Measurements from ENCODE around the gene ATP10D.
A peak's percentile ranks its signal among the peaks of the same experiment; 100 is the strongest.
"Not testable (repeated sequence)": the region's sequence is repeated elsewhere in the genome, so short reads cannot be mapped to it uniquely, and the experiment has no call there.

Gene ATP10D

GRCh38 chr4:47486231-47486673, 1.2 kb downstream of the ATP10D start:
- Histone ChIP-seq H3K36me3 (ENCODE audit: control insufficient read depth in 1 of 2, insufficient read depth in 2 of 2, low read length in 2 of 2) (peaks cover 0 to 2% of the 10 kb centered on the region in 2 experiments), H3K9ac (ENCODE audit: low read length) (no peak overlapping the region), H4K91ac (ENCODE audit: low read depth, low read length) (no peak overlapping the region), H4K12ac (ENCODE audit: low read depth, low read length) (no peak overlapping the region), H3K79me2 (ENCODE audit: control insufficient read depth, insufficient read depth, low read length, poor library complexity) (peaks cover 8% of the 10 kb centered on the region), H3K27ac (ENCODE audit: low read depth, low read length) (peak overlapping the region; percentile 72), H3K4me3 (ENCODE audit: low read depth, low read length) (no peak overlapping the region), H2BK12ac (ENCODE audit: low read length) (no peak overlapping the region), H3K27me3 (ENCODE audit: insufficient read depth, low read length) (no peaks in the 10 kb centered on the region), H3K18ac (ENCODE audit: low read length) (no peak overlapping the region), H3K9me3 (ENCODE audit: insufficient read depth, low read depth, low read length) (no peaks in the 10 kb centered on the region), H3K4ac (ENCODE audit: low read depth, low read length) (peak overlapping the region; percentile 69), H2AFZ (ENCODE audit: insufficient read depth, low read length, poor library complexity) (no peak overlapping the region), H2AK5ac (ENCODE audit: low read length) (no peak overlapping the region), H3K4me2 (ENCODE audit: low read length) (peak overlapping the region; percentile 61), H3K79me1 (ENCODE audit: low read length) (peaks cover 8% of the 10 kb centered on the region), H3K4me1 (ENCODE audit: control insufficient read depth in 1 of 2, insufficient read depth in 2 of 2, low read length in 2 of 2) (peaks cover 2 to 4% of the 10 kb centered on the region in 2 experiments), H3K23ac (ENCODE audit: low read length) (no peak overlapping the region), H2BK120ac (ENCODE audit: insufficient read depth, low read length, poor library complexity) (no peak overlapping the region), H2BK5ac (ENCODE audit: low read depth, low read length, poor library complexity) (peak overlapping the region; percentile 56), H4K8ac (ENCODE audit: low read depth, low read length) (no peak overlapping the region), H3K14ac (ENCODE audit: low read length) (no peak overlapping the region)
- no CpG with 5 or more reads among the region's 5 CpGs for WGBS (ENCODE audit: extremely low coverage, insufficient coverage, insufficient read length)
- peak in 1 of 2 donors; percentile 39 for DNase-seq

- not testable (repeated sequence) for H3K79me1 ChIP-seq (ENCODE audit: low read length); H2BK12ac ChIP-seq (ENCODE audit: low read length); H3K27me3 ChIP-seq (ENCODE audit: insufficient read depth, low read length); H3K4ac ChIP-seq (ENCODE audit: low read depth, low read length); H2AFZ ChIP-seq (ENCODE audit: insufficient read depth, low read length, poor library complexity); H3K79me2 ChIP-seq (ENCODE audit: control insufficient read depth, insufficient read depth, low read length, poor library complexity); H4K12ac ChIP-seq (ENCODE audit: low read depth, low read length); H3K18ac ChIP-seq (ENCODE audit: low read length); H4K91ac ChIP-seq (ENCODE audit: low read depth, low read length); H3K27ac ChIP-seq (ENCODE audit: low read depth, low read length); H3K14ac ChIP-seq (ENCODE audit: low read length); H3K36me3 ChIP-seq (ENCODE audit: control insufficient read depth in 1 of 2, insufficient read depth in 2 of 2, low read length in 2 of 2); H3K4me1 ChIP-seq (ENCODE audit: control insufficient read depth in 1 of 2, insufficient read depth in 2 of 2, low read length in 2 of 2); H3K9ac ChIP-seq (ENCODE audit: low read length); H3K23ac ChIP-seq (ENCODE audit: low read length); H2AK5ac ChIP-seq (ENCODE audit: low read length); H3K9me3 ChIP-seq (ENCODE audit: insufficient read depth, low read depth, low read length); H3K4me2 ChIP-seq (ENCODE audit: low read length); H4K8ac ChIP-seq (ENCODE audit: low read depth, low read length); H2BK120ac ChIP-seq (ENCODE audit: insufficient read depth, low read length, poor library complexity); H2BK5ac ChIP-seq (ENCODE audit: low read depth, low read length, poor library complexity); H3K4me3 ChIP-seq (ENCODE audit: low read depth, low read length)
- peak in 1 of 2 donors; percentile 27 for DNase-seq
- WGBS (ENCODE audit: extremely low coverage, insufficient coverage, insufficient read length) = no CpG with 5 or more reads among the region's 9 CpGs
These were observed 1.7 kb downstream of the ATP10D start for GRCh38 chr4:47486727-47487126.

- Histone ChIP-seq H2BK12ac (ENCODE audit: low read length) (no peak overlapping the region), H4K8ac (ENCODE audit: low read depth, low read length) (no peak overlapping the region), H3K14ac (ENCODE audit: low read length) (no peak overlapping the region), H2BK5ac (ENCODE audit: low read depth, low read length, poor library complexity) (no peak overlapping the region), H4K91ac (ENCODE audit: low read depth, low read length) (no peak overlapping the region), H3K36me3 (ENCODE audit: control insufficient read depth in 1 of 2, insufficient read depth in 2 of 2, low read length in 2 of 2) (peaks cover 2% of the 10 kb centered on the region in 2 experiments), H3K27ac (ENCODE audit: low read depth, low read length) (no peak overlapping the region), H3K18ac (ENCODE audit: low read length) (no peak overlapping the region), H3K27me3 (ENCODE audit: insufficient read depth, low read length) (no peaks in the 10 kb centered on the region), H2AFZ (ENCODE audit: insufficient read depth, low read length, poor library complexity) (no peak overlapping the region), H3K4ac (ENCODE audit: low read depth, low read length) (peak overlapping the region; percentile 89), H2AK5ac (ENCODE audit: low read length) (no peak overlapping the region), H3K9me3 (ENCODE audit: insufficient read depth, low read depth, low read length) (no peaks in the 10 kb centered on the region), H3K4me3 (ENCODE audit: low read depth, low read length) (no peak overlapping the region), H3K4me1 (ENCODE audit: control insufficient read depth in 1 of 2, insufficient read depth in 2 of 2, low read length in 2 of 2) (peaks cover 2 to 5% of the 10 kb centered on the region in 2 experiments), H3K79me1 (ENCODE audit: low read length) (peaks cover 8% of the 10 kb centered on the region), H3K79me2 (ENCODE audit: control insufficient read depth, insufficient read depth, low read length, poor library complexity) (peaks cover 10% of the 10 kb centered on the region), H4K12ac (ENCODE audit: low read depth, low read length) (no peak overlapping the region), H2BK120ac (ENCODE audit: insufficient read depth, low read length, poor library complexity) (no peak overlapping the region), H3K23ac (ENCODE audit: low read length) (no peak overlapping the region), H3K9ac (ENCODE audit: low read length) (no peak overlapping the region), H3K4me2 (ENCODE audit: low read length) (no peak overlapping the region)
- WGBS (ENCODE audit: extremely low coverage, insufficient coverage, insufficient read length) = no CpG with 5 or more reads among the region's 3 CpGs
- DNase-seq = no peak
These were observed 3.6 kb downstream of the ATP10D start for GRCh38 chr4:47488706-47489105.

- Histone ChIP-seq H4K91ac (ENCODE audit: low read depth, low read length) (no peak overlapping the region), H3K79me1 (ENCODE audit: low read length) (peaks cover 3% of the 10 kb centered on the region), H2AK5ac (ENCODE audit: low read length) (no peak overlapping the region), H2AFZ (ENCODE audit: insufficient read depth, low read length, poor library complexity) (no peak overlapping the region), H2BK120ac (ENCODE audit: insufficient read depth, low read length, poor library complexity) (no peak overlapping the region), H2BK12ac (ENCODE audit: low read length) (no peak overlapping the region), H3K9ac (ENCODE audit: low read length) (no peak overlapping the region), H3K4ac (ENCODE audit: low read depth, low read length) (no peak overlapping the region), H4K8ac (ENCODE audit: low read depth, low read length) (no peak overlapping the region), H3K79me2 (ENCODE audit: control insufficient read depth, insufficient read depth, low read length, poor library complexity) (peaks cover 9% of the 10 kb centered on the region), H3K9me3 (ENCODE audit: insufficient read depth, low read depth, low read length) (no peaks in the 10 kb centered on the region), H4K12ac (ENCODE audit: low read depth, low read length) (no peak overlapping the region), H3K23ac (ENCODE audit: low read length) (peak overlapping the region; percentile 22), H3K27ac (ENCODE audit: low read depth, low read length) (no peak overlapping the region), H3K36me3 (ENCODE audit: control insufficient read depth in 1 of 2, insufficient read depth in 2 of 2, low read length in 2 of 2) (peaks cover 2% of the 10 kb centered on the region in 2 experiments), H3K4me3 (ENCODE audit: low read depth, low read length) (no peak overlapping the region), H3K4me1 (ENCODE audit: control insufficient read depth in 1 of 2, insufficient read depth in 2 of 2, low read length in 2 of 2) (peaks cover 2 to 4% of the 10 kb centered on the region in 2 experiments), H3K14ac (ENCODE audit: low read length) (no peak overlapping the region), H2BK5ac (ENCODE audit: low read depth, low read length, poor library complexity) (no peak overlapping the region), H3K4me2 (ENCODE audit: low read length) (no peak overlapping the region), H3K18ac (ENCODE audit: low read length) (no peak overlapping the region), H3K27me3 (ENCODE audit: insufficient read depth, low read length) (no peaks in the 10 kb centered on the region)
- 100% methylated on average over 1 of the region's 4 CpGs for WGBS (ENCODE audit: extremely low coverage, insufficient coverage, insufficient read length)
- DNase-seq = peak in 1 of 2 donors; percentile 54
These were observed 5.5 kb downstream of the ATP10D start for GRCh38 chr4:47490550-47490949.
